ENCODE measurements around the gene AUTS2.

DNA sequence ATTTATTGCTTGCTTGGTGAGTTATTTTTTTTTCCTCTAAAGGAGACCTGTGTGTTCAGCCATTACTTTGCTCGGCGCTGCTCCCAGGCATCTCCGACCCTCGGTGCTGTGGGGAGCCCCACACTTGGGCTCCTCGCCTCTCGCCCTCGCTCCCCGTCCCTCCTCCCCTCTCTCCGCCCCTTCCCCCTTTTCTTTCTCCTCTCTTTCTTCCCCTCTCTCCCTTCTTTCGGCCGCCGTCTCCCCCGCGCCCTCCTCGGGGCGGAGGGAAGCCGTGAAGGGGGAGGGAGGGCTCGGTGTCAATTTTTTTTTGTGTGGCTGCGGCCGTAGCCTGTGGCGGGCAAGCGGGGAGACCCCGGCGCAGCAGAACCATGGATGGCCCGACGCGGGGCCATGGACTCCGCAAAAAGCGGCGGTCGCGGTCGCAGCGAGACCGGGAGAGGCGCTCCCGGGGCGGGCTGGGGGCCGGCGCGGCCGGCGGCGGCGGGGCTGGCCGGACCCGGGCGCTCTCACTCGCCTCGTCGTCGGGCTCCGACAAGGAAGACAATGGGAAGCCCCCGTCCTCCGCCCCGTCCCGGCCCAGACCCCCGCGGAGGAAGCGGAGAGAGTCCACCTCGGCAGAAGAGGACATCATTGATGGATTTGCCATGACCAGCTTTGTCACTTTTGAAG, 1.1 kb downstream of the AUTS2 start:
- TF ChIP-seq POLR2A (IDR thresholded peaks at IDR 0.05) = no peak
- no peak for TF ChIP-seq POLR2AphosphoS5 (IDR thresholded peaks at IDR 0.05)

Measured in breast epithelium (tissue), 3 donors.